Esophagus muscularis mucosa (tissue), 4 donors: Measurements from ENCODE around the gene CRKL. TPM values are rescaled to one million over a fixed set of nuclear protein-coding genes. Genes with fewer than 3 reads are reported as not detected.

Source experiments
- DNase-seq: peaks from one replicate; pipeline ENCODE4 v3.0.0-alpha.2; 2017; ENCODE audit errors: extremely low spot score
- H3K27ac ChIP-seq, 4 donors: fragments of 200-600 bp; sonication (generic); replicated peaks in 1 of 4; 1 replicate in 3 of 4; 2 replicates in 1 of 4; pipeline ENCODE4 v1.5.1; 2016 to 2019; ENCODE audit warnings: mild to moderate bottlenecking in 1 of 4
- H3K27me3 ChIP-seq, 4 donors: fragments of 200-600 bp; sonication (generic); one replicate each; pipeline versions ENCODE4 v1.5.1 to v1.6.0; 2016 to 2019
- H3K36me3 ChIP-seq, 4 donors: fragments of 200-600 bp; sonication (generic); one replicate each; pipeline ENCODE4 v1.5.1; 2016 to 2019
- H3K4me1 ChIP-seq, 4 donors: fragments of 200-600 bp; sonication (generic); one replicate each; pipeline ENCODE4 v1.5.1; 2016 to 2019
- H3K4me3 ChIP-seq, 4 donors: fragments of 200-600 bp; sonication (generic); 1 replicate in 2 of 4; 2 replicates in 2 of 4; pipeline ENCODE4 v1.5.1; 2016 to 2019; ENCODE audit warnings: mild to moderate bottlenecking in 4 of 4, moderate library complexity in 1 of 4
- H3K9me3 ChIP-seq, 4 donors: fragments of 200-600 bp; sonication (generic); 1 replicate in 3 of 4; 2 replicates in 1 of 4; pipeline ENCODE4 v1.5.1; 2016 to 2019
- EP300 ChIP-seq: sonication (generic); formaldehyde crosslinking; IDR thresholded peaks from one replicate; pipeline ENCODE4 v1.6.1; 2017; ENCODE audit warnings: antibody characterized with exemption
- POLR2A ChIP-seq: fragments of 450-650 bp; IDR thresholded peaks from one replicate; pipeline ENCODE4 v1.6.1; 2017; ENCODE audit warnings: antibody characterized with exemption, moderate library complexity, mild to moderate bottlenecking, low read depth
- POLR2AphosphoS5 ChIP-seq, 2 donors: sonication (generic); formaldehyde crosslinking; IDR thresholded peaks; one replicate each; pipeline ENCODE4 v1.6.1; 2017; ENCODE audit warnings: antibody characterized with exemption in 2 of 2
- WGBS: methylation state at CpG from one replicate; pipeline ENCODE4 v1.1.5; 2018; 5-methylcytosine and 5-hydroxymethylcytosine counted together
- intact Hi-C: fragments of 100-400 bp; cut with DNase I; formaldehyde crosslinking; loops from one replicate; pipeline ENCODE4 v1.15.1; 2023
- total RNA-seq, 4 donors: library from RNA; depleted of rRNA; stranded (reverse); fragments of >200 nt; gene quantifications; one replicate each; pipeline versions ENCODE4 v1.1.0 to v1.2.1, GENCODE V29; 2016
- TF ChIP-seq, protein P1 (sequence below), 3 experiments: fragments of 200-600 bp in 2 of 3; fragments of 450-650 bp in 1 of 3; sonication (generic) in 2 of 3; IDR thresholded peaks; one replicate each; pipeline ENCODE4 v1.5.1; 2017 to 2019; ENCODE audit warnings: antibody characterized with exemption in 3 of 3, mild to moderate bottlenecking in 2 of 3, moderate library complexity in 1 of 3

Gene CRKL
- total RNA-seq, 4 donors from 2014 or later: 34.9 to 56.2 (median 47.9) TPM

DNA sequence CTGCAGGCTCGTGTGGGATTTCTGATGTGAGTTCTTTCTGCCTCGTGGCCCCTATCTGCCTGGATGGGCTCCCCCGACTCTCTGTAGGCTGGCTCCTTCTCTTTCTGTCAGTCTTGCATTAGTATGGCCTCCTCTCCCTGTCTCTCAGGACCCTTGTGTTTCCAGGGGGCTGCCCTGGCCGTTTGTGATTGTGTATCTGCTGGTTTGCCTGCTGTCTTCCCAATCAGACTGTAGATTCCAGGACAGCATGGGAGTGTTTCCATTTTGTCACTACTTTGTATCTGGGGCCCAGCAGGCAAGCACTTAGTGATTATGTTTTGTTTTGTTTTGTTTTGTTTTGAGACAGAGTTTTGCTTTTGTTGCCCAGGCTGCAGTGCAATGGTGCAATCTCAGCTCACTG, 32.8 kb upstream of the CRKL start:
- WGBS: 71% methylated on average over 4 of the region's 4 CpGs
- peaks cover 20 to 85% (median 82%) of the 10 kb centered on the region in 4 donors for H3K36me3 ChIP-seq
- no peaks in the 10 kb centered on the region for H3K9me3 ChIP-seq
- peaks cover 6 to 12% (median 8%) of the 10 kb centered on the region in 4 donors for H3K4me1 ChIP-seq
- H3K27me3 ChIP-seq: no peaks in the 10 kb centered on the region
- intact Hi-C loops: loop anchor here (10.0 kb wide), 1 partner anchor 80 kb away; the partner anchor contains the start of gene AIFM3
- H3K27ac ChIP-seq: no peak overlapping the region
- no peak overlapping the region for H3K4me3 ChIP-seq
- DNase-seq: no peak
- TF ChIP-seq, protein P1, sequence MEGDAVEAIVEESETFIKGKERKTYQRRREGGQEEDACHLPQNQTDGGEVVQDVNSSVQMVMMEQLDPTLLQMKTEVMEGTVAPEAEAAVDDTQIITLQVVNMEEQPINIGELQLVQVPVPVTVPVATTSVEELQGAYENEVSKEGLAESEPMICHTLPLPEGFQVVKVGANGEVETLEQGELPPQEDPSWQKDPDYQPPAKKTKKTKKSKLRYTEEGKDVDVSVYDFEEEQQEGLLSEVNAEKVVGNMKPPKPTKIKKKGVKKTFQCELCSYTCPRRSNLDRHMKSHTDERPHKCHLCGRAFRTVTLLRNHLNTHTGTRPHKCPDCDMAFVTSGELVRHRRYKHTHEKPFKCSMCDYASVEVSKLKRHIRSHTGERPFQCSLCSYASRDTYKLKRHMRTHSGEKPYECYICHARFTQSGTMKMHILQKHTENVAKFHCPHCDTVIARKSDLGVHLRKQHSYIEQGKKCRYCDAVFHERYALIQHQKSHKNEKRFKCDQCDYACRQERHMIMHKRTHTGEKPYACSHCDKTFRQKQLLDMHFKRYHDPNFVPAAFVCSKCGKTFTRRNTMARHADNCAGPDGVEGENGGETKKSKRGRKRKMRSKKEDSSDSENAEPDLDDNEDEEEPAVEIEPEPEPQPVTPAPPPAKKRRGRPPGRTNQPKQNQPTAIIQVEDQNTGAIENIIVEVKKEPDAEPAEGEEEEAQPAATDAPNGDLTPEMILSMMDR (IDR thresholded peaks at IDR 0.05): no peak
- no peak for TF ChIP-seq POLR2AphosphoS5 (IDR thresholded peaks at IDR 0.05)
- no peak for TF ChIP-seq EP300
- TF ChIP-seq POLR2A: no peak

DNA sequence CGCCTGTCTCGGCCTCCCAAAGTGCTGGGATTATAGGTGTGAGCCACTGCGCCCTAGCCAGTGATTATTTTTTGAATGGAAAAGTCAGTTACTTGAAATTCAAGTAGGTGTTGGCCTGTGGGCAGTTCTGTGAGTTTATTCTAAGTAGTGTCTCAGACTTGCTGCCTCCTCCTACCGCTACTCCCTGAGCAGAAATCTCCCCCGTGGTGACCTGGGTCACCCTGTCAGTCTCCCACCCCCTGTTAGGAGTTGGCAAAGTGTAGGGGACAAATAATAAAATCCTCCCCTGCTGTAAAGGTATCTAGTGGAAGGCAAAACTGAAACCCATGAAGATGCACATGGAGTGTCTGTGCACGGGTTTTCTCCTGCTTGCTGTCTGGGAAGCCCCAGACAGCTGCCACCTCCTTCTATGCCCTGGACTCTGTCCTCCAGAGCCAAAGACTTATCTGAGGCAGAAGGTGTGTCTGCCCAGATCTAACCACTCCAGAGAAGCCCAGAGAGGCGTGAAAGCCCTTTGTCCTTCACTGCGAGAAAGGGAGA, 32.1 kb upstream of the CRKL start:
- Histone ChIP-seq H3K36me3 (peaks cover 20 to 91% (median 85%) of the 10 kb centered on the region in 4 donors), H3K9me3 (no peaks in the 10 kb centered on the region), H3K4me3 (no peak overlapping the region), H3K4me1 (peaks cover 6 to 12% (median 8%) of the 10 kb centered on the region in 4 donors), H3K27ac (peak overlapping the region in 1 of 4 donors; percentile 74), H3K27me3 (no peaks in the 10 kb centered on the region)
- WGBS: 69% methylated on average over 8 of the region's 8 CpGs
- intact Hi-C loops: loop anchor here (10.0 kb wide), 1 partner anchor 80 kb away; the partner anchor contains the start of gene AIFM3
- TF ChIP-seq, protein P1 (IDR thresholded peaks at IDR 0.05): no peak
- TF ChIP-seq POLR2A (no peak), POLR2AphosphoS5 (IDR thresholded peaks at IDR 0.05) (no peak), EP300 (no peak)
- no peak for DNase-seq

DNA sequence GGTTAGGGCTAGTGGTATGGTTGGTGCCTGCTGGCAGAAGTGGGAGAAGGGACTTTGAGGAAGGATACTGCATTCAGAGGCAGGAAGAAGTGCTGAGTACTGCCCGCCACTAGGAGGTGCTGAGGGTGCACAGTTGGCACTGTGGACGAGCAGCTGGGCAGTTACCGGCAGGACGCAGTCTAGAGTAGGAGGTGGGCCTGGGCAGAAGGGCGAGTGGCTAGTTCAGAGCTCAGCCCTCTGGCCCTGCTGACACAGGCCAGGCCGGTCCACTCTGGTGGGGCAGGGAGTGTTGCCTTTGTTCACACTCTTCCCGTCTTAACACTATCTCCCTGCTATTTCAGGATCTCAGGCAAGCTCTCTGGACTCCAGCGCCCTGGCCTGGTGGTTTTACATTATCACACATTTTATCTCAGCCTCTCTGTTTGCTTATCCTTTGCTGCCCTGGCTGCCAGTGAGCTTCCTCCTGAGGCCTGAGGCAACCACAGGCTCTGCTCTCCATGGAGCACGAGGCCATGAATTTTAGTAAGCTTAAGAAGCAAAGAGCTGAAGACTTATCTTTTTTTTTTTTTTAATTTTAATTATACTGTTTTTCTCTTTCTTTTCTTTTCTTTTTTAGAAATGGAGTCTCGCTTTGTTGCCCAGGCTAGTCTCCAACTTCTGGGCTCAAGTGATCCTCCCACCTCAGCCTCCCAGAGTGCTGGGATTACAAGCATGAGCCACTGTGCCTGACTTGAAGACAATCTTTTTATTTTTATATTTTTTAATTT, 31.5 kb upstream of the CRKL start:
- WGBS: 36% methylated on average over 10 of the region's 10 CpGs
- peaks cover 6 to 12% (median 8%) of the 10 kb centered on the region in 4 donors for H3K4me1 ChIP-seq
- H3K9me3 ChIP-seq: no peaks in the 10 kb centered on the region
- DNase-seq: peak; percentile 93
- peak overlapping the region; percentile 48 to 74 (median 68) for H3K27ac ChIP-seq
- H3K27me3 ChIP-seq: no peaks in the 10 kb centered on the region
- H3K4me3 ChIP-seq: no peak overlapping the region
- TF ChIP-seq POLR2A: no peak
- TF ChIP-seq, protein P1 (IDR thresholded peaks at IDR 0.05): peak; percentile 84 to 89 (median 85)
- peak in 1 of 2 donors; percentile 72 for TF ChIP-seq POLR2AphosphoS5 (IDR thresholded peaks at IDR 0.05)
- intact Hi-C loops: loop anchor here (10.0 kb wide), 1 partner anchor 79 kb away; the partner anchor contains the start of gene AIFM3
- peaks cover 20 to 89% (median 81%) of the 10 kb centered on the region in 4 donors for H3K36me3 ChIP-seq

DNA sequence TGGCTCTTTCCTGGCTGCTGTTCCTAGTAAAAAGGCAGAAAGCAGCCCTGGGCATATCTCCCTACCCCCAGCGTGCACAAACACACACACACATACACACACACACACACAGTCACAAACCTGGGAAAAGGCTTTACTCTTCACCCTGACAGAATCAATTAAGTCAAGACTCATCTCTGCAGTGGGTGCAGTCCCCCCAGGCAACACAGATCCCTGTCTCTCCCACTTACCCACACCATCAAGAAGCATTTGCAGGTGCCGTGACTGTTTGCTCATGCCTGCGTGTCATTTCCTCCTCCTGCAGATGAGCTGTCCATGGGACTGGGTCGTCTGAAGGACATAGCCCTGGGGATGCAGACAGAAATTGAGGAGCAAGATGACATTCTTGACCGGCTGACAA, 29.8 kb upstream of the CRKL start:
- Histone ChIP-seq H3K4me3 (no peak overlapping the region), H3K4me1 (peaks cover 6 to 12% (median 8%) of the 10 kb centered on the region in 4 donors), H3K27ac (no peak overlapping the region), H3K27me3 (no peaks in the 10 kb centered on the region), H3K9me3 (no peaks in the 10 kb centered on the region), H3K36me3 (peaks cover 8 to 73% (median 65%) of the 10 kb centered on the region in 4 donors)
- TF ChIP-seq, protein P1 (IDR thresholded peaks at IDR 0.05): no peak
- no peak for TF ChIP-seq EP300
- no peak for TF ChIP-seq POLR2AphosphoS5 (IDR thresholded peaks at IDR 0.05)
- no peak for TF ChIP-seq POLR2A
- no peak for DNase-seq
- 73% methylated on average over 5 of the region's 5 CpGs for WGBS
- intact Hi-C loops: loop anchor here (10.0 kb wide), 1 partner anchor 77 kb away; the partner anchor contains the start of gene AIFM3
